HUDEP-2 (cell line): ENCODE measurements around the gene MPC2.
"Not testable (repeated sequence)": the region's sequence is repeated elsewhere in the genome, so short reads cannot be mapped to it uniquely, and the experiment has no call there.

Experiments
- DNase-seq, 76 experiments: peaks; one replicate each; lab custom pipeline; 2025; ENCODE audit not compliant: unreplicated experiment in 76 of 76; lab: John Stamatoyannopoulos, UW

MPC2 gene

DNA sequence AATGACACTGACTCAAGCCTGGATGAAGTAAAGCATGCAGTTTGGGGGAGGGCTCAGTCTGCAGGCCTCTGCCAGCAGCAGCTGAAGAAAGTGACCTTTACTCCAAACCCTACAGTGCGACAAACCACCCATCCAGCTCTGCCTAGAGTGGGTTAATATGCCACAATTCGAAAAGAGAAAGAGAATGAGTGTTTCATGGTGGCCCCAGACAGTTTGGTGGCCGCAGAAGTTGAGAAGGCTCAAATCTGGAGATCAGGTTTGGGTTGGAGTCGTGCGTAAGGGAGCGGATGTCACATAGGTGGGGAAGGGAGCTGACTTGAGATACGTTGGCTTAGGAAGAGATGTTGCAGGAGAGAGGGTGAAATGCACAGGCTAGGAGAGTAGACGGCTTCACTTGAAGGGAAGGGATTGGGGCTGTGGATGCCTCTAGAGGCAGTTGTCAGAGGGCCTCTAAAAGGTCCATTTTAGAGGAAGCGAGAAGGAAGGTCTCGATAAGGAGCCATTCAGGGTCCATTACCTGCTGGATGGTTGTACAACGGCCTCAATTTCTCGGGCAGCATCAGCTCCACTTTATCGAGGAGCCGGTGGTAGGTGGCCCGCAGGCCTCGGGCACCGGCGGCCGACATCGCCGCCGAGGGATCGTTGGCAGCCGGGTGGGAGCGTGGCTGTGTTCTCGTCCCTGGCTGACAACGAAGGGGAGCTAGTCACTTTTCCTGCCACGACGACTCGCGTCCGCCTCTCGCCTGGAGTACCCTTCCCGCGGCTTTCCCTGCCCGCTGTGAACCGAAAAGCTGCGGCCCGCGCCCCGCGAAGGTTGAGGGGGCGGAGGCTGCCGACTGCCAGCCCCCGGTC lies 1.4 kb downstream of the MPC2 start:
- DNase-seq = peak in 18 of 76 experiments; percentile 4 to 47 (median 18)

DNA sequence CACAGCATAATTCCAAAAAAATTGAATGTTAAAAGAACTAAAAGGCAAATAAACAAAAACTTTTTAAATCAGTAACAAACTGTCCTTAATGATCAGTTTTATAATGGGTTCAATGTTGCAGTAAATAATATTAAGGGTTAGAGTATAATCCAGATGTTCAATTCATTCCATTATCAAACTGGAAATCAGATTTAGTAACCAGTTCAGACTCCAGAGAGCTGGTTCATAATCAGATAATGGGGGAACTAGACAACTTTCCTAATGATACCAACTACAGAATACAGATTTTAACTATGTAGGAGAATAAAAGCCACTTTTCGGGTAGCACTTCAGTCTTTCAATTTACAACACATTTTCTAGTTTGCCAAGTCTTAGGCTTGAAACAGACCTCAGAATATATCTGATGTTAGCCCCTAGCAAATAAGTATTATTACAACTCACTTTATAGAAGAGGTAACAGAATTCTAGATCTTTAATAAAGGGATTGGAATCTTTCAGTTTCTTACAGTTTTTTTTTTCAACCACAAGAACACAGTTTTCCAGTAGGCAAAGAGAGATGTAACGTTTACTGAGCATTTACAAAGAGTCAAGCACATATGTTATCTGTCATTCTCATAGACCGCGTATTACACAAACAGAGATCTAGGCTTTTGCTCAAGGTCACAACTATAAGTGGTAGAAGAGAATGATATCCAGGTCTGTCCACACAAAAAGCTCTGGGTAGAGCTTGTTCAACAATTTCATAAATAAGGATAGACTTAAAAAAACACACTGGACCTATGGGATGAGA lies 2.3 kb downstream of the MPC2 start:
- peak in 2 of 76 experiments; percentile 27 to 45 for DNase-seq

DNA sequence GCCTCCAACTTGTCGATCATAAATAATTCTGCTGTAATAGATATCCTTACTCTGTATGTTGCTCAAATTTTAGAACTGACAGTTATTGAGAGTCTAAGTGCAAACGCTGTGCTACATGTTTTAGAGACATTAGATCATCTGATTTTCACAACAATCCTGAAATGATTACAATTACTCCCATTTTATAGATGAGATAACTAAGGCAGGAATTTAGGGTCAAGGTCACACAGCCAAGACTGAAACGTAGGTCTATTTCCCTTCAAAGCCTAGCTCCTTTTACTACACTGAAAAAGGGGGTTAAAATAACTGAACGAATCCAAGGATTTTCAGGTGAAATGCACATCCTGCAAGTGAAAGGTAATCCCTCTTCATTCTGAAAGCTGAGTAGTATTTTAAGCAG lies 3.1 kb downstream of the MPC2 start:
- DNase-seq = no peak

DNA sequence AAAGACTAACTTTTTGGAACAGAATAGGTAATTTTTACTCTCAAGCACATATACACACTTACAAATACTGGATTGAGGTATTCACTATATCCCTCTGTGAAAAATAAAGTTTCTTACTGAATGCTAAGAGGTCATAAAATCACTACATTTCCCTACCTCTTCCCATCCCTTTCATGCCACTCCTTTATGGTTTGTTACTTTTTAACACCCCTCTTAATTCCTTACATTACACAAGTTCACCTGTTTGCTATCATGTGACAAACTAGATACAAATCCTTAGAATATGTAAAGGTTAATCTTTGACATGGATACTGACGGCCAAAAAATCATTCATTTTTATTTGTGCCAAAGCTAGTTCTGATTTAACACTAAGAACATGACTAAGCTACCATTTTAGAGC lies 7.1 kb downstream of the MPC2 start:
- DNase-seq = no peak

DNA sequence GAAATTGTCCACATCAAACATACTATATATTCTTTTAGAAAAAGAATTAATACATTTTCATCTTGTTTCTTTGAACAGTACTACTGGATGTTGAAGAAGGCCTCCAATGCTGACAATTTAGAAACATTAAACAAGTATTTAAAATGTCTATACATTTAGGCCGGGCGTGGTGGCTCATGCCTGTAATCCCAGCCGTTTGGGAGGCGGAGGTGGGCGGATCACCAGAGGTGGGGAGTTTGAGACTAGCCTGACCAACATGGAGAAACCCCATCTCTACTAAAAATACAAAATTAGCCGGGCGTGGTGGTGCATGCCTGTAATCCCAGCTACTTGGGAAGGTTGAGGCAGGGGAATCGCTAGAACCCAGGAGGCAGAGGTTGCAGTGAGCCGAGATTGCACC lies 8.0 kb downstream of the MPC2 start:
- DNase-seq = not testable (repeated sequence)

DNA sequence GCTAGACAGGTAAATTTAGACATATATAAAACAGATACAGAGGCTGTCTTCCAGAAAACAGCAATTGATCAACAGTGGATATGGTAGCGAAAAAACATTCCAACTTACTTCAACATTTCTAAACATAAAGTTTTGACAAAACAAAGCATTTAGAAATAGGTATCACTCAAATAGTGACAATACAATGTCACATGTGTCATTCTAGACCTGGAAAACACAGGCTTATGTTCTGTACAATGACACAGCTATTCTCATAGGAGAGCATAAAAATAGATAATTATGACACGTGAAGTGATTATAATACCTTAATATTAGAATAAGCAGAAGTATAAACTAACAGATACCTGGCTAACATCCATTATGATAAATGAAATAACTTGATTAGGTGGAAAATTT lies 8.4 kb downstream of the MPC2 start:
- peak in 1 of 76 experiments; percentile 3 for DNase-seq

DNA sequence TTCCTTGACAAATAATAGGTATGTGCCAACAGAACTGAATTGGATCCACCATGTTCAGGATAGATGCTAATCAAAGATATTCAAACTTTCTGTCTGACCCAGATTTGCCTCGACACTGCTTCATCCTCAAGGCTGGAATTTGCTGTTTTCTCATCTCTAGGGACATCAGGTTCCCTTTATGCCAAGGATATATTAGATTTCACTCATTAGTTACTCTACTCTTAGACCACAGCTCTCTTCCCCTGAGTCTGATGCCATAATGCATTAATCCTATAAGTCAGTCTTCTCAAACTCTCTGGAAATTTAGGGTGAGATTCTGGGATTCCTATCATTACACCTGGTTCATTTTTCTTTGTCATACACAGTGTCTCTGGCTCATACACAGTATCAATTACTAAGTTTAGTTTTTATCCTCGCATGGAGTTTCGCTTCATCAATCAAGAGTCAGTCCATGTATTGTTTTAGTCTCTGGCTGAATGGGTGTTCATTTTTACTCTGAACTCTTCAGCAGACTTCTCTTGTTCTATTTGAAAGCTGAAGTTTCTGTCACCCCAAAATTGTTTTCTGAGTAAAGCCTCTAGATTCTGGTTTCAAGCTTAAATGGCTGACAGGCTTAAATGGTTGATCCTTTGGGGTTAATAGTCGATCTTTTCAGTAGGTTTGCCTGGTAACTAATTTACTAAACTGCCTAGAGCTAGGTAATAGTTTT lies 9.7 kb downstream of the MPC2 start:
- no peak for DNase-seq

DNA sequence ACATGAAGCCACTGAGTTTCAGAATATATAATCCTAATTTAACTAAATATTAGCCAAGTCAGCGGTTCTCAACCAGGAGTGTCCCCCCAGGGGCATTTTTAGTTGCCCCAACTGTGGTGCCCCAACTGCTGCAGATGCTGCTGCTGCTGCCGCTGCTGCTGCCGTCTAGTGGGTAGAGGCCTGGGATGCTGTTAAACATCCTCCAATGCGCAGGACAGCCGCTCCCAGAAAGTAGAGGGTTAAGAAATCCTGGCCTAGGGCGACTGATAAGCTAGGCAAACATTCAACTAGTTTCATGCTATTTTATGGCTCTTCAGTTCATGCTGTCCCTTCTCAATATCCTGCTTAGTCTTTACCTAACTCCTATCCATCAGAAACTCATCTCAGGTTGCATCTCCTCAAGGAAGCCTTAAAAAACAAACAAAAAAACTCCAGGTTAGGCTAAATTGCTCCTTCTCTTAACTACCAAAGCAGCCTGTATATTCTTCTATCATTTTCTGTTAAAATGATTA lies 10.3 kb downstream of the MPC2 start:
- DNase-seq = no peak

DNA sequence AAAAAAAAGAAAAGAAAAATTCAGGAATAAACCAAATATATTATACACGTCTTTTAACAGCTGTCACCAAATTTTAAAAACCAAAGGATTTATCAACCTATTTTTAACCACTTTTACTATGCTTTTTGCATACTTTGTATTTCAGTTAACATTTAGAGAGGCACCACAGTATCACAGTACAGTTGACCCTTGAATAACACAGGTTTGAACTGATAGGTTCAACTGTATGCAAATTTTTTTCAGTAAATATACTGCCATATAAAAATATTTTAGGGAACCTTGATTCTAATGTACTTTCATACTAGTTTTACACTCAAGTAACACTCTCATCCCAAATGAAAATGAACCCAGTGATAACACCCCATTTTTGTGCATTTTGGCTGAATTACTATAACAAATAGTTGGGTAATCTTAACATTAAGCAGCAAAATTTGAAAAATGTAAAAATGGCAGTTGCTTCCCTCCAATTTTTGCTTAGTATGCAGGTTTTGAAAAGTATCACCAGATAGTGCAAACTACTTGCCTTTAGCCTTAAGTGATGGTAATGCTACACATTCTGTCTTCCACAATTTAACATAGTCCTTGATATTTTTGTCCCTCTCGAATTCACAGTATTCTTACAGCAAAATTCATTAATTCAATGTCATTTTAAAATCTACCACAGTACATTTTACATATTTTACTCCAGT lies 12.2 kb downstream of the MPC2 start:
- peak in 8 of 76 experiments; percentile 1 to 63 (median 30) for DNase-seq

DNA sequence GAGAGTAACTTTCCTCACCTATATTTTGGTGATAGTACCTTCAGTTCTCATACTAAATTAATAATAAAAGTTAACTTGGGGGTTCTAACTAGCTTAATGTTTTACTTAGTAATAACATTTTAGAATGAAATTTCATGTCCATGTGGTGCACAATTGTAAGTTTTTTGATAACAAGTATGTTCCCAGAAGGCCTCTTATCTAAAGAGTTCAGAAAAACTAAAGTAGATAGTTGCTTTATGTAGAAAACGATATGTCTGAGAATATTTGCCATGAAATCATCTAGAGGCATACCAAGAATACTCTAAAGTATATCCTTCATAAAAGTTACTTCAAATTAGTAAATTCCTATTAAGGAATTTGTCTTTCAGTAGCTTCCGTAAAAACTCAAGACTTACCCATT lies 12.8 kb downstream of the MPC2 start:
- DNase-seq = peak in 13 of 76 experiments; percentile 19 to 68 (median 42)

DNA sequence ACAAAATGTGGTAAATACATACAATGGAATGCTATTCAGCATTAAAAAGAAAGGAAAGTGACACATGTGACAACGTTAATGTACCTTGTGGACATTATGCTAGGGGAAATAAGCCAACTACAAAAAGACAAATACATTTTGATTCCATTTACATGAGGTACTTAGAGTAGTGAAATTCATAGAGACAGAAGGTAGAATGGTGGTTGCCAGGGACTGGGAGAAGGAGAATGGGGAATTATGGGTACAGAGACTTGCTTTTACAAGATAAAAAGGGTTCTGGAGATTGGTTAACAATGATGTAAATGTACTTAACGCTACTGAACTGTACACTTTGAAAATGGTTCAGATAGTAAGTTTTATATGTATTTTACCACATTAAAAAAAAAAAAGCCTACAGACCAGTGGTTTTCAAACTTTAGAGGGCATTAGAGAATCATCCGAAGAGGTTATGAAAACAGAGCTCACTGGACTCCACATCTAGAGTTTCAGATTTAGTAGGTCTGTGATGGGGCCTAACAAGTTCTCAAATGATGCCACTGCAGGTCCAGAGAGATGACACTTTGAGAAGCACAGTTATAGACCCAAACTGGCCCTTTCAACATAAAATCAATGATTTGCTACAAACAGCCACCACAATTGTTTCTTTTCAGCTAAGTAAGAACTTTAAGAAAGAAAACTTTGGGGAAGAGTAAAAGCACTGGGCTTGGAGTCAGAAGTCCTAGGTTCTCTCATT lies 13.4 kb downstream of the MPC2 start:
- DNase-seq = peak in 4 of 76 experiments; percentile 7 to 50 (median 16)

DNA sequence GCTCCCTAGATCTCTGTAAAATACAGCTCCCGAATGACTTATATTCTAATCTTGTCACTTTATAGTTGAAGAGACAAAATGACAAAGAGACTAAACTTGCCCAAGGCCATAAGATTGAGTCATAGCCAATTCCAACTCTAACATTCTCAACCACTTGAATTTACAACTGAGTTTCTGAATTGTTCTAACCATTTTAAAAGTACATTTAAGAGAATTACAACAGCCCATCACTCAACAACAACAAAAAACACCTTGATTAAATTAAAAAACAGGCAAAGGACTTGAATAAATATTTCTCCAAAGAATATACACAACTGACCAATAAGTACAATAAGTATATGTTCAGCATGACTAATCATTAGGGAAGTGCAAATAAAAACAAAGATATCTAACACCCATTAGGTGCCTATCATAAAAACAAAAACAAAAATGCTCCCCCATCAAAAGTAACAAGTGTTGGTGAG lies 14.2 kb downstream of the MPC2 start:
- no peak for DNase-seq

DNA sequence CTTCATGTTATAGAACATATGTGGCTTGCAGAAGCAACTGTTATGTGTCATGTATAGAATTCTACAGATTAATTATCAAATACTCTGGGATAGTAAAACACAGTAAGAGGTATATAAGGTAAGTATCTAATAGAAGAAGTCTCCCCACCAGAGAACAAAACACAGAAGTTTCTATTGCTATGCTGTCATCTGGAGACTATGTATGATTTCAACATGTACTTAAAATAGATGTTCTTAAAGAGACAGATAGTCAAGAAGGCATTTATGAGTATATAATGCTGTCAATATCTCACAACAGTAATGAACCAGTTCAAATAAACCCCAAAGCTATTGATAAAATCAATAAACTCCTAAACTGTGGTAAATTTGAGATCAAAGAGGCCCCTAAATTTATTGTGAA lies 14.8 kb downstream of the MPC2 start:
- no peak for DNase-seq

DNA sequence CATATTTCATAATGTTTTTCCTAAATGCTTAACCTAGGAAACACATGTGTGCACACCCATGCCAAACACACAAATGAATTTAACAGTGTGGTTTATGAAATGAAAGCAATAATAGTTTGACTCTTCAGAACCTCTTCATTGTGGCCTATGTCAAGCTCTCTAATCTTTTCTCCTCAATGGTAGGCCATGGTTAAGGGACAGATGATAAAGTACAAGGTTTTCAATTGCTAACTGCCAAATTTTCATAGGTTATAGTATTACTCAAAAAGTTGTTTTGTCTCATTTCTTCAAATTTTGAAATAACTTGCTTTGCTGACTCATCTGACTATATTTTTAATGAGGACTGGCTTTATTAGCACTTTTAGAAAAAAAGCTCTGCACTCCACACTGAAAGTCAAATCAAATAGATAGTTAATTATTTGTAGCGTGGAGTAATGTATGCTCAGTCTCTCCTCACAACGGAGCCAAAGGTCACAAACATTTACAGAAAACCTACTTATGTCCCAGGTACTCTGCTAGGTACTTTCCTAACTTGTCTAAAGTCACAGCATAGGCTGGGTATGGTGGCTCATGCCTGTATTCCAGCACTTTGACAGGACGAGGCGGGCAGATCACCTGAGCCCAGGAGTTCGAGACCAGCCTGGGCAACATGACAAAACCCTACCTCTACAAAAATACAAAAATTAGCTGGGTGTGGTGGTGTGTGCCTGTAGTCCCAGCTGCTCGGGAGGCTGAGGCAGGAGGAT lies 19.9 kb downstream of the MPC2 start:
- no peak for DNase-seq

DNA sequence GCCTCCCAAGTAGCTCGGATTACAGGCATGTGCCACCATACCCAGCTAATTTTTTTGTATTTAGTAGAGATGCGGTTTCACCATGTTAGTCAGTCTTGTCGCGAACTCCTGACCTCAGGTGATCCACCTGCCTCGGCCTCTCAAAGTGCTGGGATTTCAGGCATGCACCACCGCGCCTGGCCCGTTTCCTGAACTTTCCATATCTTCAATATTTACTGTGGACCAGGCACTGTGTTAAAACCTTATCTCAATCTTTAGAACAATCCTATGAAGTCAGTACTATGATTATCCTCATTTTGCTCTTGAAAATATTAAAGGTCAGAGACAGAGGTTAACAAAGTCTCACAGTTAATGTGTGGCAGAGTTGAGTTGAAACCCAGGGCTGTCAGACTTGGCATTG lies 21.3 kb downstream of the MPC2 start:
- no peak for DNase-seq

DNA sequence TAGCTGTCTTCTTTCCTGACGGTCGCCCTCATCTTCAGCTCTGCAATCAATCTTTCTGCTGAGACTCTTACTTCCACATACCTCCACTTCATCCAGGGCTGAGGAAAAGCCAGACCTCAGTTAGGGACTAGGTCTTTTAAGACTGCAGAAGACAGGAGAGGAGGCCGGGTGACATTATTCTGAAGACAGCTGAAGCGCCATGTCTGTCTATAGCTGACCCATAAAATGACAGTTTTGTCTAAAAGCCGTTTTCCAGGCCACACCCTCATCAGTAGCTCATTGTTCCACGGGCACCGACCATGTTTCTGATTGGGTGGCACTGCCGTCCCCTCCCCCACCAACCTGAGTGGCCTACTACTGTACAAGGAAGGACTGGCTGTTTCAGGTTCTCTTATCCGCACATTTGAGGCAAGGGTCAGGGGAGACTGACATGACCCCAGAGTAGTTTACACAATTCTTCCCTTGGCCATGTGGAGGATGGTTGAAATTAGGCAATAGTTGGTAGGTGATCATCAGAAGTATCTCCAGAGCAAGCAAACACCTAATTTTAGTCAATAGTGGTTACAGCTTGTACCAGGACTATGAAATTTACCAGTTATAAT lies 22.9 kb downstream of the MPC2 start, which contains the start of gene ADCY10:
Gene ADCY10, minus strand, starts transcription at position 240 of the 602 bp plus-strand sequence. CDS start 8,994 bp downstream, outside the sequence.
- no peak for DNase-seq

DNA sequence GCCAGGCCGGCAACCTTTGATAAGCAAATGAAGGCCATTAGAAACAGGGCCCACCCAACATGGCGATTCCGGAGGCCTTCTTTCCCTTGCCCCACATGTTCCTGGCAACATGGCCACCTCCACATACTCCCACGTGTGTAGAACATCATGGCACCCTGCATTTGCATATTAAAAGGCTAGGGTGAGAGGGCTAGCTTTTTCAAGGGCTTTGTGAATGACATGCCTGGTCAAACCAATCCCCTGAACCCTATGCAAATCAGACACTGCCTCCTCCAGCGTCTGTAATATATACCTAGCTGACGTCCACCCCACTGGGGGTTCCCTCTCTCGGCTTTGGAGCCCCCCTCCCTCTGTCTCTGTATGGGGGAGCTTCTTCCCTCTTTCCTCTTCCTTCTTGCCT lies 24.6 kb downstream of the MPC2 start:
- DNase-seq = no peak

DNA sequence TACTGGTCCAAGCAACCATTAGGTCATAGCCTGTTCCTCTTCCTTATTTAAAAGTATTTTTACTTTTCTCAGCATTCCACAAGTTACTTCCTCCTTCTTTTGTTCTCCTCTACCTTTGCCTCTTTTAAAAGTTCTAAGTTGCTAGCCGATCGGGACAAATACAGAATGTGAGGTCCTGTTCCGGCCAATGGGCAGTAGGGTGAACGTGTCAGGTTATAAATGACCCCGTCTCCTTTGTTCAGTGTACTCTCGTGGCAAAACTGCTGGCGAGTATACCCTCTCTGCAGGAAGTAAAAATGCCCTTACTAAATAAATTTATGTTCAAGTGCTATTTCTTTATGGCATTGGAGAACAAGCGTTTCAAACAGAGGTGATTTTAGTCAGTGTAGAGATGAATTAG lies 25.5 kb downstream of the MPC2 start:
- DNase-seq = no peak
